GM12878 (cell line): Measurements from ENCODE around the gene KIAA1586. TPM values are rescaled to one million over a fixed set of nuclear protein-coding genes. Genes with fewer than 3 reads are reported as not detected.

Source experiments
- ATAC-seq: fragments of 200-7000 bp; cut with Tn5 transposase; 3 replicates; pipeline ENCODE4 v1.9.1; 2020; ENCODE audit warnings: mild to moderate bottlenecking, moderate library complexity
- BruUV-seq: library from RNA; stranded (reverse); fragments of 400-500 nt; replicated peaks from 2 replicates; lab custom pipeline; 2021; lab: Mats Ljungman, UMichigan
- CTCF ChIA-PET: fragments of 300-600 bp; sonication (Branson Sonifier 250); formaldehyde crosslinking; extraction: SDS; loops from one replicate; lab custom pipeline; 2021; ENCODE audit warnings: inconsistent platforms; lab: Yijun Ruan, JAX
- POLR2A ChIA-PET: fragments of 350-600 bp; formaldehyde crosslinking; extraction: SDS; loops from one replicate; lab custom pipeline; 2021; ENCODE audit warnings: inconsistent platforms; lab: Charles Lee
- RAD21 ChIA-PET: fragments of 300-600 bp; sonication (Branson Sonifier 250); formaldehyde crosslinking; loops from one replicate; lab custom pipeline; 2023; ENCODE audit warnings: antibody characterized with exemption; ENCODE audit not compliant: unreplicated experiment; lab: Charles Lee
- SMC1A ChIA-PET: fragments of 300-600 bp; sonication (Branson Sonifier 250); formaldehyde crosslinking; loops from one replicate; lab custom pipeline; 2023; ENCODE audit not compliant: unreplicated experiment, uncharacterized antibody; lab: Charles Lee
- DNase-seq: peaks from one replicate; pipeline ENCODE4 v3.0.0-alpha.2; 2011; ENCODE audit warnings: low read depth, low spot score
- FAIRE-seq: peaks from 3 replicates; lab custom pipeline; 2011; peaks lifted over from hg19 to GRCh38; lab: Jason Lieb, UNC
- H2AFZ ChIP-seq: 2 replicates; pipeline ENCODE4 v1.6.0; 2011; ENCODE audit warnings: low read depth, low read length, control low read depth; ENCODE audit not compliant: control insufficient read depth
- H3K27ac ChIP-seq: 2 replicates; pipeline ENCODE4 v1.5.1; 2011; ENCODE audit warnings: control low read depth; ENCODE audit not compliant: control insufficient read depth, insufficient read depth
- H3K27me3 ChIP-seq, 2 experiments: replicated peaks in 1 of 2; 2 replicates each; pipeline versions ENCODE4 v1.6.0 to v1.6.1; 2011; ENCODE audit warnings: low read length in 1 of 2; ENCODE audit not compliant: control insufficient read depth in 2 of 2, insufficient read depth in 2 of 2
- H3K36me3 ChIP-seq, 2 experiments: 2 replicates each; pipeline ENCODE4 v1.5.1; 2011; ENCODE audit warnings: low read length in 1 of 2; ENCODE audit not compliant: control insufficient read depth in 2 of 2, insufficient read depth in 2 of 2
- H3K4me1 ChIP-seq: 2 replicates; pipeline ENCODE4 v1.6.1; 2011; ENCODE audit warnings: mild to moderate bottlenecking, low read length, moderate library complexity, mixed read lengths; ENCODE audit not compliant: control insufficient read depth, insufficient read depth
- H3K4me2 ChIP-seq: 2 replicates; pipeline ENCODE4 v1.6.0; 2011; ENCODE audit warnings: control low read depth; ENCODE audit not compliant: control insufficient read depth, insufficient read depth
- H3K4me3 ChIP-seq: fragments of 200-600 bp; sonication (generic); 2 replicates; pipeline ENCODE4 v1.5.1; 2016
- H3K79me2 ChIP-seq: 2 replicates; pipeline ENCODE4 v1.6.0; 2011; ENCODE audit warnings: low read length; ENCODE audit not compliant: control insufficient read depth, insufficient read depth
- H3K9ac ChIP-seq: 2 replicates; pipeline ENCODE4 v1.8.0; 2011; ENCODE audit warnings: low read length, control low read depth, mixed read lengths; ENCODE audit not compliant: control insufficient read depth, insufficient read depth
- H3K9me3 ChIP-seq: replicated peaks from 3 replicates; pipeline ENCODE4 v1.5.1; 2011; ENCODE audit warnings: mild to moderate bottlenecking, low read length; ENCODE audit not compliant: control insufficient read depth, insufficient read depth
- H4K20me1 ChIP-seq: 2 replicates; pipeline ENCODE4 v1.6.0; 2011; ENCODE audit not compliant: control insufficient read depth, insufficient read depth
- MAX ChIP-seq: IDR thresholded peaks from 2 replicates; pipeline ENCODE4 v1.6.1; 2012; ENCODE audit warnings: low read depth, low read length, improper control_type of control experiment
- RELB ChIP-seq: fragments of 450-650 bp; IDR thresholded peaks from 2 replicates; pipeline ENCODE4 v1.6.1; 2017; ENCODE audit warnings: low read depth, mild to moderate bottlenecking, moderate library complexity
- SPI1 ChIP-seq: IDR thresholded peaks from 2 replicates; pipeline ENCODE4 v1.6.1; 2011; ENCODE audit warnings: low read depth, mild to moderate bottlenecking, low read length, moderate library complexity, borderline replicate concordance; ENCODE audit not compliant: insufficient read depth
- in situ Hi-C: fragments of 300-500 bp; cut with MboI; formaldehyde crosslinking; loops from 9 replicates; pipeline ENCODE4 v1.14.3; 2018; ENCODE audit warnings: mixed read lengths
- intact Hi-C: fragments of 100-400 bp; cut with micrococcal nuclease; formaldehyde crosslinking; loops from one replicate; pipeline ENCODE4 v1.14.2; 2022; ENCODE audit not compliant: unreplicated experiment
- polyA plus RNA-seq, 11 experiments: library from polyadenylated mRNA; depleted of rRNA in 4 of 11; unstranded in 6 of 11; stranded (reverse) in 5 of 11; fragments of >200 nt; fragmentation: Nextera tagmentation in 4 of 11; fragmentation: Illumina TruSeq in 1 of 11; extraction: Ambion mirVana in 4 of 11; extraction: Trizol in 1 of 11; gene quantifications; 1 replicate in 1 of 11; 2 replicates in 10 of 11; pipeline versions ENCODE4 v1.2.1 to v1.2.3, GENCODE V29; 2011 to 2016; ENCODE audit warnings: inconsistent platforms in 2 of 11, missing spikeins in 2 of 11, low read depth in 1 of 11
- total RNA-seq, 4 experiments: library from RNA; depleted of rRNA in 3 of 4; stranded (reverse); fragments of >200 nt in 3 of 4; fragmentation: Illumina TruSeq in 1 of 4; extraction: Trizol in 1 of 4; gene quantifications; 2 replicates each; pipeline versions ENCODE4 v1.2.1 to v1.2.3, GENCODE V29; 2013 to 2021
- TF ChIP-seq, protein P1 (sequence below): fragments of 450-650 bp; IDR thresholded peaks from 2 replicates; pipeline ENCODE4 v1.6.1; 2018; ENCODE audit warnings: borderline replicate concordance, mild to moderate bottlenecking; ENCODE audit not compliant: partially characterized antibody

Gene KIAA1586
- total and polyA plus RNA-seq, 10 of the 15 experiments (the other 5 are each of a cell fraction or from before 2014, with no cell fraction given), result 13.1 to 33.1 (median 21.2) TPM

DNA sequence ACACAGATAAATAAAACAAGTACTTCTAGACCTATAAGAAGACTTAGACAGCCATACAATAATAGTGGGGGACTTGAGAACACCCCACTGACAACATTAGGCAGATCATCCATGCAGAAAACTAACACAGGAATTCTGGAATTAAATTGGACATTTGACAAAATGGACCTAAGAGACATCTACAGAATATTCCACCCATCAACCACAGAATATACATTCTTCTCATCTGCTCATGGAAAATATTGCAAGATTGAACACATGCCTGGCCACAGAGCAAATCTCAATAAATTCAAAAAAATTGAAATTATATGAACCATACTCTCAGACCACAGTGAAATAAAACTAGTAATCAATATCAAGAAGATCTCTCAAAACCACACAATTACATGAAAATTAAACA is 44.3 kb upstream of the KIAA1586 start:
- H3K79me2 ChIP-seq, result no peaks in the 10 kb centered on the region
- H3K4me1 ChIP-seq, result no peaks in the 10 kb centered on the region
- ChIA-PET RAD21 (no interaction called here), CTCF (no interaction called here), SMC1A (no interaction called here), POLR2A (no interaction called here)
- H3K36me3 ChIP-seq, result no peaks in the 10 kb centered on the region
- H4K20me1 ChIP-seq, result no peaks in the 10 kb centered on the region
- no peak overlapping the region for H3K27ac ChIP-seq
- no peak overlapping the region for H3K4me3 ChIP-seq
- FAIRE-seq, result no peak
- H3K9me3 ChIP-seq, result peaks cover 2% of the 10 kb centered on the region; the same call in 1 of the 3 replicates
- BruUV-seq, result no TSS peak
- H3K9ac ChIP-seq, result no peak overlapping the region
- no peak for DNase-seq
- in situ Hi-C loops, result no loop called here
- H2AFZ ChIP-seq, result no peak overlapping the region
- H3K4me2 ChIP-seq, result no peak overlapping the region
- no peaks in the 10 kb centered on the region for H3K27me3 ChIP-seq
- ATAC-seq, result no peak
- intact Hi-C loops, result no loop called here
- TF ChIP-seq, protein P1, sequence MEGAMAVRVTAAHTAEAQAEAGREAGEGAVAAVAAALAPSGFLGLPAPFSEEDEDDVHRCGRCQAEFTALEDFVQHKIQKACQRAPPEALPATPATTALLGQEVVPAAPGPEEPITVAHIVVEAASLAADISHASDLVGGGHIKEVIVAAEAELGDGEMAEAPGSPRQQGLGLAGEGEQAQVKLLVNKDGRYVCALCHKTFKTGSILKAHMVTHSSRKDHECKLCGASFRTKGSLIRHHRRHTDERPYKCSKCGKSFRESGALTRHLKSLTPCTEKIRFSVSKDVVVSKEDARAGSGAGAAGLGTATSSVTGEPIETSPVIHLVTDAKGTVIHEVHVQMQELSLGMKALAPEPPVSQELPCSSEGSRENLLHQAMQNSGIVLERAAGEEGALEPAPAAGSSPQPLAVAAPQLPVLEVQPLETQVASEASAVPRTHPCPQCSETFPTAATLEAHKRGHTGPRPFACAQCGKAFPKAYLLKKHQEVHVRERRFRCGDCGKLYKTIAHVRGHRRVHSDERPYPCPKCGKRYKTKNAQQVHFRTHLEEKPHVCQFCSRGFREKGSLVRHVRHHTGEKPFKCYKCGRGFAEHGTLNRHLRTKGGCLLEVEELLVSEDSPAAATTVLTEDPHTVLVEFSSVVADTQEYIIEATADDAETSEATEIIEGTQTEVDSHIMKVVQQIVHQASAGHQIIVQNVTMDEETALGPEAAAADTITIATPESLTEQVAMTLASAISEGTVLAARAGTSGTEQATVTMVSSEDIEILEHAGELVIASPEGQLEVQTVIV, result no peak
- TF ChIP-seq SPI1 (no peak), RELB (no peak), MAX (no peak)
